SIG-M5 (cell line): ENCODE results near the gene MEGF9.
A peak's percentile ranks its signal among the peaks of the same experiment; 100 is the strongest.
"Not testable (repeated sequence)": the region's sequence is repeated elsewhere in the genome, so short reads cannot be mapped to it uniquely, and the experiment has no call there.

Source experiments
- DNase-seq: peaks from one replicate; lab custom pipeline; 2025; lab: John Stamatoyannopoulos, UW

The MEGF9 gene

GRCh38 chr9:120571443-120572257 is 142.6 kb downstream of the MEGF9 start:
- DNase-seq, result no peak

GRCh38 chr9:120570296-120570695 is 144.0 kb downstream of the MEGF9 start:
- DNase-seq, result no peak

GRCh38 chr9:120569556-120569955 is 144.7 kb downstream of the MEGF9 start:
- no peak for DNase-seq

- DNase-seq, result no peak
Observed at GRCh38 chr9:120568816-120569215, 145.5 kb downstream of the MEGF9 start.

- DNase-seq, result no peak
Observed at GRCh38 chr9:120567874-120568273, 146.4 kb downstream of the MEGF9 start.

- DNase-seq, result no peak
Observed at GRCh38 chr9:120567081-120567480, 147.2 kb downstream of the MEGF9 start.

GRCh38 chr9:120564589-120564988 is 149.7 kb downstream of the MEGF9 start:
- DNase-seq, result no peak

GRCh38 chr9:120562861-120563443 is 151.3 kb downstream of the MEGF9 start:
- DNase-seq, result no peak

GRCh38 chr9:120561709-120562108 is 152.6 kb downstream of the MEGF9 start:
- no peak for DNase-seq

GRCh38 chr9:120559546-120559945 is 154.7 kb downstream of the MEGF9 start:
- no peak for DNase-seq

GRCh38 chr9:120558454-120558853 is 155.8 kb downstream of the MEGF9 start:
- no peak for DNase-seq

GRCh38 chr9:120557205-120557604 is 157.1 kb downstream of the MEGF9 start:
- no peak for DNase-seq

GRCh38 chr9:120556775-120557174 is 157.5 kb downstream of the MEGF9 start:
- DNase-seq, result no peak

GRCh38 chr9:120555839-120556238 is 158.4 kb downstream of the MEGF9 start:
- peak; percentile 64 for DNase-seq

- DNase-seq, result not testable (repeated sequence)
Observed at GRCh38 chr9:120552210-120552704, 162.0 kb downstream of the MEGF9 start.
